ENCODE data around the gene RPP25L. TPM values are rescaled to one million over a fixed set of nuclear protein-coding genes. Genes with fewer than 3 reads are reported as not detected.

The RPP25L gene
- total RNA-seq, 4 donors from 2014 or later = 18.1 to 39.1 (median 26.9) TPM

DNA sequence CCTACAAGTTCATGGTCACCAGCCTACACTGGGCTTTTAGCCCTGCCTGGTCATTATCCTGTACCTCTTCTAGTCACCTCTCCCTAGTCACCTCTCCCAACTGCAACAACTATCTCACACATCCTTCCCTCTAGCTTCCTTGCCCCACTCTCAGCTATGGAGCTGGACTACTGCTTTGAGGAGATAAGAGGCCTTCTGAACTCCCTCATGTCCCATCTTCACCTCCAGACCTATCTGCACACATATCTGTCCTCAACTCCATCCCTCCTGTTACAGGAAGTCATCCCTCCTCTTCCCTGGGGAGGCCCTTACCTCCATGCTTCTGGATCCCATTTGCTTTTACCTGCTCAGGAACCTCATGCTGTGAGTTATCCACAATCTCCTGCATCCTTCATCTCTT, 5.7 kb downstream of the RPP25L start:
- no peaks in the 10 kb centered on the region for H3K27me3 ChIP-seq
- no peak overlapping the region for H3K27ac ChIP-seq
- no peak for TF ChIP-seq POLR2A (IDR thresholded peaks at IDR 0.05)
- TF ChIP-seq, protein P1, sequence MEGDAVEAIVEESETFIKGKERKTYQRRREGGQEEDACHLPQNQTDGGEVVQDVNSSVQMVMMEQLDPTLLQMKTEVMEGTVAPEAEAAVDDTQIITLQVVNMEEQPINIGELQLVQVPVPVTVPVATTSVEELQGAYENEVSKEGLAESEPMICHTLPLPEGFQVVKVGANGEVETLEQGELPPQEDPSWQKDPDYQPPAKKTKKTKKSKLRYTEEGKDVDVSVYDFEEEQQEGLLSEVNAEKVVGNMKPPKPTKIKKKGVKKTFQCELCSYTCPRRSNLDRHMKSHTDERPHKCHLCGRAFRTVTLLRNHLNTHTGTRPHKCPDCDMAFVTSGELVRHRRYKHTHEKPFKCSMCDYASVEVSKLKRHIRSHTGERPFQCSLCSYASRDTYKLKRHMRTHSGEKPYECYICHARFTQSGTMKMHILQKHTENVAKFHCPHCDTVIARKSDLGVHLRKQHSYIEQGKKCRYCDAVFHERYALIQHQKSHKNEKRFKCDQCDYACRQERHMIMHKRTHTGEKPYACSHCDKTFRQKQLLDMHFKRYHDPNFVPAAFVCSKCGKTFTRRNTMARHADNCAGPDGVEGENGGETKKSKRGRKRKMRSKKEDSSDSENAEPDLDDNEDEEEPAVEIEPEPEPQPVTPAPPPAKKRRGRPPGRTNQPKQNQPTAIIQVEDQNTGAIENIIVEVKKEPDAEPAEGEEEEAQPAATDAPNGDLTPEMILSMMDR (IDR thresholded peaks at IDR 0.05) = no peak
- H3K9me3 ChIP-seq = no peaks in the 10 kb centered on the region
- no peak for DNase-seq
- H3K4me3 ChIP-seq = no peak overlapping the region
- intact Hi-C loops (cut with DNase I; ENCODE audit: low total_unique reads) = no loop called here
- no peaks in the 10 kb centered on the region for H3K4me1 ChIP-seq
- no peaks in the 10 kb centered on the region for H3K36me3 ChIP-seq

DNA sequence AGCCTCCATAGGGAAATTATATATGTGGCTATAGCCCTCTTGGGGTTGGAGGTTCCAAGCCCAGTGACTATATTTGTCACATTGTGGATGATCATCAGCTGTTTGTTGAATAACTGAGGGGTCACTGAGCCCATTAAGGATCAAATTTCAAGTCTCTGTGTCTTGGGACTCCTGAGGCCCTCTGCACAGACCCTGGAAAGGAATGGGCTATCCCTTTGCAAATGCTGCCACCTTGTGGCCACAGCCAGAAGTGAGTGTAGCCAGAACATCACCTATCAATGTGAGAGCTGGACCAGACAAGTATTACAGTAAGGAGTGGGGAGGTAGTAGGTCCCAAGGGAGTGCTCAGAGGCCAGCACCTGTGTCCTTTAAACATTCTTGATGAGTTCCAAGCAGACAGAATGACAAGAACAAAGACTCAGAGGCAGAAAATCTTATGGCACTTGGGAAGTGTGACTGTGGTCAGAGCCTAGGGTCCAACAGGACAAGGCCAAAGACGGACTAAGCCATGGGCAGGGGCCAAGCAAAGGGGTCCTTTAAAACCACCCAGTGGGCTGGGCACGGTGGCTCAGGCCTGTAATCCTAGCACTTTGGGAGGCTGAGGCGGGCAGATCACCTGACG, 8.2 kb downstream of the RPP25L start:
- intact Hi-C loops (cut with DNase I; ENCODE audit: low total_unique reads) = no loop called here

DNA sequence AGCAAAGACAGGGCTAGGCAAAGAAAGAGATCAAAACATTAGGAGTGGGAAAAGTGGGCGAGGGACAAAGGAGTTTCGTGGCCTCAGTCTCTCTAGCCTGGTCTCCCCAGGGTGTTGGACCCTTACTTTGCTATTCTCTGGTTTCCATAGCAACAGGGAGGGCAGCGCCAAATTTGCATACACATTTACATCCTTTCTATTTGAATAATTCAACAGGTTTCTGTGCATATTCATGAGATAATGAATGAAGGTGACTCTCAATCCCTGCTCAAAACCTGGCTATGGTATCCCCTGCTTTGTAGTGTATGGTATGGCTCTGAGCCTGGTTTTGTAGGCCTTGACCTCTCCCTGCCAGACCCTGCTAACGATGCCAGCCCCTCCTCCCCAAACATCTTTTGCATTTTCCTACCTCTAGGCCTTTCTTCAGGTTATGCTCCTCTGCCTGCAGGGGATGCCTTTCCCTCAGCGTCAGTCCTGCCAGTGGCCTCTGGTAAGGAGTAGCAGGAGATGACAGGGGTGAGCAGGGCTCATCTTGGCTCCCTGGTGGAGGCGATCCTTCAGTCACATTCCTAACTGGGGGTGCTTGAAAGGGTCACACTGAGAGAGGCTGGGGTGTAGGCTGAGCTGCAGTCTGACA, 9.8 kb downstream of the RPP25L start:
- intact Hi-C loops (cut with DNase I; ENCODE audit: low total_unique reads) = no loop called here
- no peaks in the 10 kb centered on the region for H3K4me1 ChIP-seq
- H3K9me3 ChIP-seq = no peaks in the 10 kb centered on the region
- no peaks in the 10 kb centered on the region for H3K27me3 ChIP-seq
- DNase-seq = no peak
- H3K36me3 ChIP-seq = no peaks in the 10 kb centered on the region
- H3K4me3 ChIP-seq = no peak overlapping the region
- no peak overlapping the region for H3K27ac ChIP-seq
- TF ChIP-seq POLR2A (IDR thresholded peaks at IDR 0.05) = no peak
- TF ChIP-seq, protein P1 (IDR thresholded peaks at IDR 0.05) = no peak

More for the DNA sequence above, 8.2 kb downstream of the RPP25L start:
- no peaks in the 10 kb centered on the region for H3K4me1 ChIP-seq
- DNase-seq = peak; percentile 81 to 86
- no peak overlapping the region for H3K27ac ChIP-seq
- no peaks in the 10 kb centered on the region for H3K36me3 ChIP-seq
- no peaks in the 10 kb centered on the region for H3K27me3 ChIP-seq
- H3K9me3 ChIP-seq = no peaks in the 10 kb centered on the region
- no peak for TF ChIP-seq POLR2A (IDR thresholded peaks at IDR 0.05)
- TF ChIP-seq, protein P1 (IDR thresholded peaks at IDR 0.05) = peak; percentile 73 to 93 (median 89)
- no peak overlapping the region for H3K4me3 ChIP-seq

DNA sequence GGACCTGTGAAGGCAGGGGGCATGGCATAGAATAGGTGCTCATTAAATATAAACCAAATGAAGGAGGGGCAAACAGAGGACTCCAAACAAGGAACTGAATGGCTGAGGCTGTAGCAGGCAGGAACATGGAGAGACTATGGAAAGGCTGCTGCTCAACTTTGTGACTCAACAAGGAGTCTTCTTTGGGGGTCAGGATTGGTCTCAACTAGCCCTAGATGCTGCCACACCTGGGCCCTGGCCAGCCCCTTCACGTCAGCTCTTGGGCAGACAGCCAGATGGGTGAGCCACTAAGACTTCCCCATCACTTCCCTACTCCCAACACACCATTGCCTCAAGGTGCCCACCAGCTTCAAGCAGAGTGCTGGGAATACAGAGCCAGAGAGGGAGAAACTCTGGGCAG, 11.0 kb downstream of the RPP25L start:
- Histone ChIP-seq H3K27me3 (no peaks in the 10 kb centered on the region), H3K4me1 (no peaks in the 10 kb centered on the region), H3K36me3 (no peaks in the 10 kb centered on the region), H3K4me3 (no peak overlapping the region), H3K27ac (no peak overlapping the region), H3K9me3 (no peaks in the 10 kb centered on the region)
- DNase-seq = no peak
- TF ChIP-seq, protein P1 (IDR thresholded peaks at IDR 0.05) = no peak
- no peak for TF ChIP-seq POLR2A (IDR thresholded peaks at IDR 0.05)
- intact Hi-C loops (cut with DNase I; ENCODE audit: low total_unique reads) = no loop called here

DNA sequence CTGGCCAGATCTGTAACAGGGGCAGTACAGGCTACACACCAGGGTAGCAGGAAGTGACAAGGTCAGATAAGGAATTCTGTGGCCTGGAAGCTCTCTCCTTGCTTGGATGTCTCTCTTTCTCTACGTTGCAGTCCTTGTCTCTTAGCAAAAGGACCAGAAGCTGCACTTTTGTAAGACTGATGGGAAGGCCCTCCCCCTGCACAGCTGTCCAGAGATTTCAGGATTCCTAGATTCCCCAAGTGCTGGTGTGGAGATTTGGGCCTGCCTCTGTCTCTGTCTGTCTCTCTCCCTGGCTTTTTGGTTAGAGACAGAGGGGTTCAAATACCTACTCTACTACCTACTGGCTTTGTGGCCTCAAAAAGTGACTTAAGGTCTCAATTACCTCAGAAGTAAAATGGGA, 12.4 kb downstream of the RPP25L start:
- no peak for TF ChIP-seq POLR2A (IDR thresholded peaks at IDR 0.05)
- TF ChIP-seq, protein P1 (IDR thresholded peaks at IDR 0.05) = no peak
- Histone ChIP-seq H3K9me3 (no peaks in the 10 kb centered on the region), H3K36me3 (no peaks in the 10 kb centered on the region), H3K27ac (no peak overlapping the region), H3K4me3 (no peak overlapping the region), H3K4me1 (no peaks in the 10 kb centered on the region), H3K27me3 (no peaks in the 10 kb centered on the region)
- intact Hi-C loops (cut with DNase I; ENCODE audit: low total_unique reads) = loop anchor here (10.0 kb wide), 1 partner anchor 195 kb away; no protein-coding TSS in a partner anchor
- DNase-seq = no peak
